HG02759 (cell line): ENCODE measurements around the gene PNKD.

Experiments
- ATAC-seq: cut with Tn5 transposase; IDR thresholded peaks from one replicate; pipeline ENCODE4 v1.9.1; 2021; ENCODE audit warnings: mild to moderate bottlenecking, moderate library complexity; ENCODE audit not compliant: unreplicated experiment

PNKD gene

GRCh38 chr2:218334531-218334930 is 64.2 kb downstream of the PNKD start:
- ATAC-seq = no peak

- no peak for ATAC-seq
Measured at GRCh38 chr2:218340656-218341055, 70.3 kb downstream of the PNKD start.

DNA sequence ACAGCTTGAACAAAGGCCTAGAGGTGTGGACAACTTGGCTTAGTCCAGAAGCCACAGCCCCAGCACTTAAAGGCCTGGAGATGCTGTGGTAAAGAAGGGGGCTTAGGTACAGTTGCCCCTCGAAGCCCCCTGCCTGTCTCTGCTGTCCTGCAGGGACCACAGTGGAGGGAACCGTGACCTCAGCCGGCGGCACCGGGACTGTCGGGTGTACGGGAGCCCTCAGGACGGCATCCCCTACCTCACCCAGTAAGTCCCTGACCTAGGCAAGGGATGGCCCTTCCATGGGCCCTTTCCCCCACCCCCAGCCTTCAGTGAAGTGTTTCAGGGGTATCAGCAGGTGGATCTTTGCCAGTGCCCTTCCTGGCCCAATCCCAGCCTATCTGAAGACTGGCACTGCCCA is 71.1 kb downstream of the PNKD start:
- ATAC-seq = no peak

GRCh38 chr2:218342837-218343236 is 72.5 kb downstream of the PNKD start:
- ATAC-seq = no peak

DNA sequence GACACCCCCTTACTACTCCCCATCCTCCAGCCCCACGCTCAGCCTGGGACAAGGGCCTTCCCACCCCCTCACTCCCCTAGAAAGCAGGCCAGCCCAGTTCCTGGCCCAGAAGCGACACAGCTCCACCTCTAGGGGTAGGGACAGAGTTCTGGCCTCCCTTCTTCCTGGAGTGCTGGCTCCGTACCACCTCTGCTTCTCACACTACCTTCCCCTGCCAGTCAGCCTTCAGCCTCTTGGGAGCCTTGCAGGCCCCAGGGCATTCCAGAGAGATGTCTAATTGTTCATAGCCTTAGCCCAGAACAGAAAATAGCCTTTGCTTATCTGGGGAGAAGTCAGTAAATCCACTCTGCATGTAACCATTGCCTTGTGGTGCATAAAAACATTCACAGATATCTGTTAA is 73.3 kb downstream of the PNKD start:
- no peak for ATAC-seq

- no peak for ATAC-seq
Measured at GRCh38 chr2:218344090-218344754, 73.9 kb downstream of the PNKD start.

DNA sequence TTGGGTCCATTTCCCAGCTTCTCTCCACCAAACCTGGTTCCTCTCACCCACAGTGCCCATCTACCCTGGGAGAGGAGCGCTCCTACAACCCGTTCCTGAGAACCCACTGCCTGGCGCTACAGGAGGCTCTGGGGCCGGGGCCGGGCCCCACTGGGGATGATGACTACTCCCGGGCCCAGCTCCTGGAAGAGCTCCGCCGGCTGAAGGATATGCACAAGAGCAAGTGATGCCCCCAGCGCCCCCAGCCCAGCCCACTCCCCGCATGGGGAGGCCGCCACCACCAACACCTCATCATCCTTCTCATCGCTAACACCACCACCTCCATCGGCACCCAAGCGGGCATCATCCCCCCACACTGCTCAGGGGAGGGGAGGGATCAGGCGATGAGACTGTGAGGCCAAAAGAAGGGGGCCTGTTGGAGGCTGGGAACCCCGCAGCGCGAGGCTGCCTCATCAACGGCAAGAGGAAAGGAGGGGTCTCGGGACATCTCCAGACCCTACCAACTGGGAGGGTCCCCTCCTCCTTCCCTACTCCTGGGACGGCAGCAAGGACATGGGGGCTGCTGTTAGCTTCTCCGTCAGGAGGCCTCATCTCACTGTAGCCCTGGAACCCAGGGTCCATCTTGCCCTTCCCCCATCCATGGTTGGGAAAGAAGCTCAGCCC is 74.6 kb downstream of the PNKD start:
- no peak for ATAC-seq

- no peak for ATAC-seq
Measured at GRCh38 chr2:218345491-218346236, 75.3 kb downstream of the PNKD start.

DNA sequence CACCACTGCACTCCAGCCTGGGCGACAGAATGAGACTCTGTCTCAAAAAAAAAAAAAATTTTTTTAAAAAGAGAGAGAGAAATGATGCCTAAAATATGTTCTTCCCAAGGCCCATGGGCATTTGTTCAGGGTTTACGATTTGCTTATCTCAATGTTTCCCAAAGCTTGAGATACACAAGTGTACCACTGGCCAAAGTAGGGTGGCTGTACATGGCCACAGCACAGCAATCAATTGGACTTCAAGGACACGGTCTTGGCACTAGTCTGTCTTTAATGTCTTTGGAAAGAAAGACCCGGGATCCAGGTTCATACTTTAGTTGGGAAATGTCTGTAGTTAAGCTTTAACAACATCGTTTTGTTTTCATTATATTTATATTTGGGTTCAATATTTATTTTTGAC is 76.9 kb downstream of the PNKD start:
- ATAC-seq = no peak

DNA sequence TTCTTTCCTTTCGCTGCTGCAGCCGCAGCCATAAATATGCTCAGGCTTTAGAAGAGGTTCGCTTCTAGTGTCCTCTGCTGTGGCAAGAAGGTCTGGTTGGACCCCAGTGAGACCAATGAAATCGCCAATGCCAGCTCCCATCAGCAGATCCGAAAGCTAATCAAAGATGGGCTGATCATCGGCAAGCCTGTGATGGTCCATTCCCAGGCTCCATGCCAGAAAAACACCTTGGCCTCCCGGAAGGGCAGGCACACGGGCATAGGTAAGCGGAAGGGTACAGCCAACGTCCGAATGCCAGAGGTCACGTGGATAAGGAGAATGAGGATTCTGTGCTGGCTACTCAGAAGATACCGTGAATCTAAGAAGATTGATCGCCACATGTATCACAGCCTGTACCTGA is 83.7 kb downstream of the PNKD start:
- no peak for ATAC-seq

DNA sequence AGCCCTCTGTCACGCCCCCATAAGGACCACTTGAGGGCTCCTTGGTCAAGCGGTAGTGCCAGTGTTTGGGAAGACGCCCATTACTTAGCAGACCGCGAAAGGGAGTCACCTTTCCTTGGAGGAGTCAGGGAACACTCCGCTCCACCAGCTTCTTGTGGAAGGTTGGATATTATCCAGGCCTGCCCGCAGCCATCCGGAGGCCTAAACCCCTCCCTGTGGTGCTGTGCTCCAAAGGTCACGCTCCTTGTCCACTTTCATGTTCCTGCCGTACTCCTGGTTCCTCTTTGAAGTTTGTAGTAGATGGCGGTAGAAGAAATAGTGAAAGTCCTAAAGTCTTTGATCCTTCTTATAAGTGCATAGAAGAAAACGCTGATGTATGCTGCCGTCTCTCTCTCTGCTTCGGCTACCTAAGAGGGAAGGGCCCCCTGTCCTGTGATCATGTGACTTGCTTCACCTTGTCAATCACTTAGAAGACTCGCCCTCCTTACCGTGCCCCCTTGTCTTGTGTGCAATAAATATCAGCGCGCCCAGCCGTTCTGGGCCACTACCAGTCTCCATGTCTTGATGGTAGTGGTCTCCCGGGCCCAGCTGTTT is 84.6 kb downstream of the PNKD start:
- ATAC-seq = no peak

- no peak for ATAC-seq
Measured at GRCh38 chr2:218357236-218358177, 87.2 kb downstream of the PNKD start.

DNA sequence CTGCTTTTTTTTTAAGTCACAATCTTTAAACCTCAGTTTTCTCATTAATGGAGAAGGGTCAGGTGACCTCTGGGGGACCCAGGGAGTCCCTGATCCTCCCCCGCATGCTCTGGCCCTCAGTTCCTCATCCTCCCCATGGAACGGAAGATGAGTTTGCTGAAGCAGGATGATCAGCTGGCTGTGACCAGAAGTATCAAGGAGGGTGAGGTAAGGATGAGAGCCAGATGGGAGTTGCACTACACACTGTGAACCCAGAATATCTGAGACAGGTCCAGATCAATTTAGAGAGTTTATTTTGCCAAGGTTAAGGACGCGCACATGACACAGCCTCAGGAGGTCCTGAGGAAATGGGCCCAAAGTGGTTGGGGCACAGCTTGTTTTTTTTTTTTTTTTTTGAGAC is 90.1 kb downstream of the PNKD start:
- no peak for ATAC-seq

DNA sequence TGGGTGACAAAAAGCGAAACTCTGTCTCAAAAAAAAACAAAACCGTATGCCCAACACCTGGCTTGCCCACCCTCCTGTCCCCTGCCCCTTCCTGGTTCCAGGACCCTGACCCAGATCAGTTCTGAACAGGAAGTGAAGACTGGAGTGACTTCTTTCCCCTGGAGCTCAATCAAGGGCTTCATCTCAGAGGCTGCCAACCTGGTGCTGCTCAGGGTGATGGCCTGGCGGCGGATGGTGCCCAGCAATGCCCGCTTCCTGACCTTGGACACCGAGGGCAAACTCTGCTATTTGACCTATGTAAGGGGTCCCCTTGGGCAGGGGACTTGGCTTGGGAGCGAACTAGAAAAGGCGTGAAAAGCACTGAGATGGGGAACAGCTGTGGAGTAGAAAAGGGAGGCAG is 92.3 kb downstream of the PNKD start:
- ATAC-seq = no peak

GRCh38 chr2:218363736-218364135 is 93.4 kb downstream of the PNKD start:
- no peak for ATAC-seq

GRCh38 chr2:218364196-218364595 is 93.9 kb downstream of the PNKD start:
- no peak for ATAC-seq

- no peak for ATAC-seq
Measured at GRCh38 chr2:218366621-218367414, 96.5 kb downstream of the PNKD start.

- ATAC-seq = peak; percentile 94
Measured at GRCh38 chr2:218367415-218368149, 97.3 kb downstream of the PNKD start.

DNA sequence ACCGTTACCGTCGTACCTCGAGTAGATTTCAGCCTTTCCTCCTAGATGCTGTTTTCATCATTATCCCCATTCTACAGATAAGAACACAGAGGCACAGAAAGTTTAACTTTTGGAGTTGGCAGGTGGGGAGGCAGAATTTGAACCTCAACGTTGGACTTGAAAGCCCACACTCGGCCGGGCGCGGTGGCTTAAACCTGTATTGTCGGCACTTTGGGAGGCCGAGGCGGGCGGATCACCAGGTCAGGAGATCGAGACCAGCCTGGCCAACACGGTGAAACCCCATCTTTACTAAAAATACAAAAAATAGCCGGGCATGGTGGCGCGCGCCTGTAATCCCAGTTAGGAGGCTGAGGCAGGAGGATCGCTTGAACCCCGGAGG is 97.8 kb downstream of the PNKD start:
- ATAC-seq = no peak
